Suprapubic skin (tissue), 4 donors: ENCODE results near the gene MCCC2.

Experiments used
- CTCF ChIP-seq, 2 donors: fragments of 200-600 bp in 1 of 2; fragments of 450-650 bp in 1 of 2; sonication (generic) in 1 of 2; IDR thresholded peaks; one replicate each; pipeline ENCODE4 v1.5.1; 2016 to 2019; ENCODE audit warnings: antibody characterized with exemption in 2 of 2, mild to moderate bottlenecking in 1 of 2, moderate library complexity in 1 of 2
- EP300 ChIP-seq: sonication (generic); formaldehyde crosslinking; IDR thresholded peaks from one replicate; pipeline ENCODE4 v1.6.1; 2017; ENCODE audit warnings: antibody characterized with exemption
- POLR2A ChIP-seq, 2 donors: fragments of 450-650 bp; IDR thresholded peaks; one replicate each; pipeline ENCODE4 v1.6.1; 2017; ENCODE audit warnings: antibody characterized with exemption in 2 of 2, mild to moderate bottlenecking in 2 of 2, moderate library complexity in 2 of 2
- POLR2AphosphoS5 ChIP-seq, 3 donors: sonication (generic); formaldehyde crosslinking; IDR thresholded peaks; one replicate each; pipeline ENCODE4 v1.6.1; 2017; ENCODE audit warnings: antibody characterized with exemption in 3 of 3

GRCh38 chr5:71705421-71705820 is 118.3 kb downstream of the MCCC2 start:
- TF ChIP-seq POLR2A (IDR thresholded peaks at IDR 0.05) (no peak), CTCF (IDR thresholded peaks at IDR 0.05) (no peak), POLR2AphosphoS5 (IDR thresholded peaks at IDR 0.05) (no peak), EP300 (no peak)
